Lung (tissue), 12 donors: ENCODE data around the gene ZFYVE21. TPM values are rescaled to one million over a fixed set of nuclear protein-coding genes. Genes with fewer than 3 reads are reported as not detected.

Source experiments
- ATAC-seq: fragments of 200-7000 bp; cut with Tn5 transposase; one replicate; pipeline ENCODE4 v1.9.1; 2020; ENCODE audit warnings: moderate number of reproducible peaks; ENCODE audit not compliant: insufficient read depth, low FRiP score
- DNase-seq, 3 donors: peaks; one replicate each; pipeline ENCODE4 v3.0.0-alpha.2; 2013 to 2017
- H3K27ac ChIP-seq, 2 donors: one replicate each; pipeline ENCODE4 v1.5.1; 2013; ENCODE audit warnings: mild to moderate bottlenecking in 2 of 2, moderate library complexity in 2 of 2, control low read depth in 1 of 2, inconsistent platforms in 1 of 2, low read depth in 1 of 2, low read length in 1 of 2
- H3K27me3 ChIP-seq, 3 donors: one replicate each; pipeline ENCODE4 v1.5.1; 2013; ENCODE audit warnings: low read length in 2 of 3; ENCODE audit not compliant: control insufficient read depth in 3 of 3, insufficient read depth in 3 of 3
- H3K36me3 ChIP-seq, 4 donors: one replicate each; pipeline ENCODE4 v1.5.1; 2013; ENCODE audit warnings: low read length in 4 of 4, mild to moderate bottlenecking in 1 of 4, moderate library complexity in 1 of 4; ENCODE audit not compliant: control insufficient read depth in 4 of 4, insufficient read depth in 4 of 4
- H3K4me1 ChIP-seq, 5 donors: one replicate each; pipeline ENCODE4 v1.5.1; 2013; ENCODE audit warnings: low read length in 5 of 5, mild to moderate bottlenecking in 2 of 5, moderate library complexity in 1 of 5; ENCODE audit not compliant: control insufficient read depth in 5 of 5, insufficient read depth in 5 of 5
- H3K4me3 ChIP-seq: one replicate; pipeline ENCODE4 v1.5.1; 2013; ENCODE audit warnings: mild to moderate bottlenecking, control low read depth, moderate library complexity
- H3K9ac ChIP-seq, 2 donors: one replicate each; pipeline ENCODE4 v1.5.1; 2013; ENCODE audit warnings: low read length in 2 of 2, control low read depth in 1 of 2; ENCODE audit not compliant: insufficient read depth in 1 of 2
- H3K9me3 ChIP-seq, 4 donors: one replicate each; pipeline ENCODE4 v1.5.1; 2013; ENCODE audit warnings: low read length in 3 of 4, mild to moderate bottlenecking in 1 of 4, moderate library complexity in 1 of 4; ENCODE audit not compliant: control insufficient read depth in 4 of 4, insufficient read depth in 3 of 4
- CTCF ChIP-seq: IDR thresholded peaks from 2 replicates; pipeline ENCODE4 v1.5.1; 2012; ENCODE audit warnings: mild to moderate bottlenecking; ENCODE audit errors: control extremely low read depth, extremely low read depth
- WGBS, 2 donors: extraction: QIAGEN DNeasy Blood & Tissue Kit; methylation state at CpG; one replicate each; pipeline ENCODE4 v1.1.7; 2013; 5-methylcytosine and 5-hydroxymethylcytosine counted together
- polyA plus RNA-seq, 2 donors: library from polyadenylated mRNA; stranded (reverse); fragments of 200-250 nt; gene quantifications; one replicate each; pipeline ENCODE4 v1.2.1, GENCODE V29; 2013
- total RNA-seq, 2 donors: library from RNA; depleted of rRNA in 1 of 2; stranded (reverse); fragments of >200 nt in 1 of 2; gene quantifications; one replicate each; pipeline ENCODE4 v1.2.1, GENCODE V29; 2014 to 2021
- donor health status: control.
- donor health status: control.
- donor health status: Bipolar disorder and iron deficiency.
- donor health status: healthy.
- donor health status: DM: yes; HTN: yes; CAD: no.

The ZFYVE21 gene
- total and polyA plus RNA-seq, 4 donors = 39.4 to 68.3 (median 47.5) TPM

- TF ChIP-seq CTCF = no peak
- 94 to 95% methylated on average over 41 of the region's 41 CpGs for WGBS, 2 donors
- ATAC-seq (no peak), DNase-seq (no peak)
- peaks cover 2 to 38% (median 18%) of the 10 kb centered on the region in 4 donors for H3K36me3 ChIP-seq
- no peak overlapping the region for H3K27ac ChIP-seq
- peaks cover 0 to 13% (median 3%) of the 10 kb centered on the region in 5 donors for H3K4me1 ChIP-seq
- H3K9me3 ChIP-seq = no peaks in the 10 kb centered on the region
- no peak overlapping the region for H3K4me3 ChIP-seq
- H3K9ac ChIP-seq = no peak overlapping the region
- H3K27me3 ChIP-seq = no peaks in the 10 kb centered on the region
These were observed 8.9 kb upstream of the ZFYVE21 start for GRCh38 chr14:103706551-103707328.

- Histone ChIP-seq H3K36me3 (peaks cover 0 to 30% (median 15%) of the 10 kb centered on the region in 4 donors), H3K4me3 (no peak overlapping the region), H3K27ac (no peak overlapping the region), H3K4me1 (peaks cover 0 to 21% (median 4%) of the 10 kb centered on the region in 5 donors), H3K27me3 (no peaks in the 10 kb centered on the region), H3K9ac (no peak overlapping the region), H3K9me3 (no peaks in the 10 kb centered on the region)
- ATAC-seq (no peak), DNase-seq (no peak)
- 93% methylated on average over 28 to 29 of the region's 29 CpGs for WGBS, 2 donors
- no peak for TF ChIP-seq CTCF
These were observed 8.0 kb upstream of the ZFYVE21 start for GRCh38 chr14:103707329-103708263.

DNA sequence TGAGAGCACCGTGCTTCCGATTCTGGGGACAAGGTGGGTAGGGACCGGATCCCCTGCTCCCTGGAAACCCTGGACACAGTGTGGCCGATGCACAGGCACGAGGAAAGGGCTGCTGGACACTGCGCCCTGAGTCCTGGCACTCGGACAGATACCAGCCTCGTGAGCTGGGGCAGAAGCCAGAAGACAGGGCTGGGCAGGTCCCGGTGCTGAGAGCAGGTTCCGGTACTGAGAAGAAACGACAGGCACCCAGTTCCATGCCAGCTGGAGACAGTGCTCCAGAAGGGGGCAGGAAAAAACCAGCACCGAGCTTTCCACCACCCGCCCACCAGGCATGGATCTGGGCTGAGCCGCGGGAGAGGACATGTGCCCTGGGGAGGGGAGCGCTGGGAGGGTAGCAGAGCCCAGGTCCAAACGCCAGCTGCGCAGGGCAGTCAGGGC, 6.8 kb upstream of the ZFYVE21 start:
- WGBS, 2 donors = 89 to 95% methylated on average over 18 of the region's 18 CpGs
- Histone ChIP-seq H3K9me3 (no peaks in the 10 kb centered on the region), H3K36me3 (peaks cover 0 to 19% (median 9%) of the 10 kb centered on the region in 4 donors), H3K9ac (no peak overlapping the region), H3K27me3 (no peaks in the 10 kb centered on the region), H3K27ac (no peak overlapping the region), H3K4me3 (no peak overlapping the region), H3K4me1 (peaks cover 0 to 28% (median under 1%) of the 10 kb centered on the region in 5 donors)
- DNase-seq (no peak), ATAC-seq (no peak)
- TF ChIP-seq CTCF = no peak
